Adipocyte (in vitro differentiated cells): Measurements from ENCODE around the gene CCDC78.

Experiments
- DNase-seq: peaks from one replicate; pipeline ENCODE4 v3.0.0-alpha.2; 2015; ENCODE audit warnings: low read depth
- H3K27me3 ChIP-seq: replicated peaks from 2 replicates; pipeline ENCODE4 v1.7.0; 2013; ENCODE audit warnings: mild to moderate bottlenecking, low read length, moderate library complexity; ENCODE audit not compliant: control insufficient read depth, insufficient read depth
- H3K36me3 ChIP-seq: 2 replicates; pipeline ENCODE4 v1.7.0; 2013; ENCODE audit warnings: low read length, mild to moderate bottlenecking, moderate library complexity; ENCODE audit not compliant: control insufficient read depth, insufficient read depth, severe bottlenecking
- H3K4me1 ChIP-seq: 2 replicates; pipeline ENCODE4 v1.7.0; 2013; ENCODE audit warnings: mild to moderate bottlenecking, low read length, moderate library complexity; ENCODE audit not compliant: control insufficient read depth, insufficient read depth
- H3K4me3 ChIP-seq: 2 replicates; pipeline ENCODE4 v1.7.0; 2013; ENCODE audit warnings: mild to moderate bottlenecking, low read length, moderate library complexity
- H3K9ac ChIP-seq: 2 replicates; pipeline ENCODE4 v1.7.0; 2013; ENCODE audit warnings: mild to moderate bottlenecking, low read length, moderate library complexity
- H3K9me3 ChIP-seq: 2 replicates; pipeline ENCODE4 v1.7.0; 2013; ENCODE audit warnings: mild to moderate bottlenecking, low read length, moderate library complexity; ENCODE audit not compliant: control insufficient read depth

Gene CCDC78

DNA sequence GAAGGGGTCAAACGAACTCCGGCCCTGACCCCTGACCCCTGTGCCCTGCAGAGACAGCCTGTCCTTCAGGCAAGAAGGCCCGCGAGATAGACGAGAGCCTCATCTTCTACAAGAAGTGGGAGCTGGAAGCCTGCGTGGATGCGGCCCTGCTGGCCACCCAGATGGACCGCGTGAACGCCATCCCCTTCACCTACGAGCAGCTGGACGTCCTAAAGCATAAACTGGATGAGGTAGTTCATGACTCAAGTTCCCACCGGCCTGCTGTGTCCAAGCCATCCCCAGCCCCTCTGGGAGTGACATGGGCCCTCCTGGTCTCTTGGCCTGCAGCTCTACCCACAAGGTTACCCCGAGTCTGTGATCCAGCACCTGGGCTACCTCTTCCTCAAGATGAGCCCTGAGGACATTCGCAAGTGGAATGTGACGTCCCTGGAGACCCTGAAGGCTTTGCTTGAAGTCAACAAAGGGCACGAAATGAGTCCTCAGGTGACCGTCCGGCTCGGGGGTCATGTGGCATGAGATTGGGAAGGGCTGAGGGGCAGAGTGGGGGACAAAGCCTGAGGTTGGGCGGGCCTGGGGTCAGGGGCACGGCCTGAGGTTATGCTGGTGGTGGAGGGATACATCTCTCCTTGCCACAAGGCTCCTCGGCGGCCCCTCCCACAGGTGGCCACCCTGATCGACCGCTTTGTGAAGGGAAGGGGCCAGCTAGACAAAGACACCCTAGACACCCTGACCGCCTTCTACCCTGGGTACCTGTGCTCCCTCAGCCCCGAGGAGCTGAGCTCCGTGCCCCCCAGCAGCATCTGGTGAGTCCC lies 40.0 kb upstream of the CCDC78 start:
- Histone ChIP-seq H3K9ac (no peak overlapping the region), H3K36me3 (no peaks in the 10 kb centered on the region), H3K27me3 (peaks cover 18% of the 10 kb centered on the region), H3K4me3 (no peak overlapping the region), H3K4me1 (no peaks in the 10 kb centered on the region), H3K9me3 (no peaks in the 10 kb centered on the region)
- DNase-seq = no peak

DNA sequence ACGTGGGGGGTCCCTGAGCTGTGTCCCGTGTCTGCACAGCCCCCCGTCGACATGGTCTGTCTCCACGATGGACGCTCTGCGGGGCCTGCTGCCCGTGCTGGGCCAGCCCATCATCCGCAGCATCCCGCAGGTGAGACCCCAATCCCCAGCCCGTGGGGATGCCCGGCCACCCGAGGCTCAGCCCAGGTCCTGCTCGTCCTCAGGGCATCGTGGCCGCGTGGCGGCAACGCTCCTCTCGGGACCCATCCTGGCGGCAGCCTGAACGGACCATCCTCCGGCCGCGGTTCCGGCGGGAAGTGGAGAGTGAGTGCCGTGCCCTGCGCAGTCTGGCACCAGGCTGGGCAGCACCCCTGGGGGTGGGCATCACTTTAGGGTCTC lies 39.2 kb upstream of the CCDC78 start:
- Histone ChIP-seq H3K4me1 (no peaks in the 10 kb centered on the region), H3K9ac (no peak overlapping the region), H3K4me3 (no peak overlapping the region), H3K9me3 (no peaks in the 10 kb centered on the region), H3K36me3 (no peaks in the 10 kb centered on the region), H3K27me3 (peaks cover 18% of the 10 kb centered on the region)
- DNase-seq = no peak

- Histone ChIP-seq H3K36me3 (no peaks in the 10 kb centered on the region), H3K4me3 (no peak overlapping the region), H3K4me1 (no peaks in the 10 kb centered on the region), H3K9ac (no peak overlapping the region), H3K27me3 (peaks cover 18% of the 10 kb centered on the region), H3K9me3 (no peaks in the 10 kb centered on the region)
- DNase-seq = no peak
Observed at GRCh38 chr16:764848-765487, 38.7 kb upstream of the CCDC78 start.

- DNase-seq = no peak
- no peaks in the 10 kb centered on the region for H3K4me1 ChIP-seq
- H3K9ac ChIP-seq = no peak overlapping the region
- H3K27me3 ChIP-seq = peaks cover 23% of the 10 kb centered on the region
- no peak overlapping the region for H3K4me3 ChIP-seq
- no peaks in the 10 kb centered on the region for H3K9me3 ChIP-seq
- no peaks in the 10 kb centered on the region for H3K36me3 ChIP-seq
Observed at GRCh38 chr16:764184-764750, 38.0 kb upstream of the CCDC78 start.

DNA sequence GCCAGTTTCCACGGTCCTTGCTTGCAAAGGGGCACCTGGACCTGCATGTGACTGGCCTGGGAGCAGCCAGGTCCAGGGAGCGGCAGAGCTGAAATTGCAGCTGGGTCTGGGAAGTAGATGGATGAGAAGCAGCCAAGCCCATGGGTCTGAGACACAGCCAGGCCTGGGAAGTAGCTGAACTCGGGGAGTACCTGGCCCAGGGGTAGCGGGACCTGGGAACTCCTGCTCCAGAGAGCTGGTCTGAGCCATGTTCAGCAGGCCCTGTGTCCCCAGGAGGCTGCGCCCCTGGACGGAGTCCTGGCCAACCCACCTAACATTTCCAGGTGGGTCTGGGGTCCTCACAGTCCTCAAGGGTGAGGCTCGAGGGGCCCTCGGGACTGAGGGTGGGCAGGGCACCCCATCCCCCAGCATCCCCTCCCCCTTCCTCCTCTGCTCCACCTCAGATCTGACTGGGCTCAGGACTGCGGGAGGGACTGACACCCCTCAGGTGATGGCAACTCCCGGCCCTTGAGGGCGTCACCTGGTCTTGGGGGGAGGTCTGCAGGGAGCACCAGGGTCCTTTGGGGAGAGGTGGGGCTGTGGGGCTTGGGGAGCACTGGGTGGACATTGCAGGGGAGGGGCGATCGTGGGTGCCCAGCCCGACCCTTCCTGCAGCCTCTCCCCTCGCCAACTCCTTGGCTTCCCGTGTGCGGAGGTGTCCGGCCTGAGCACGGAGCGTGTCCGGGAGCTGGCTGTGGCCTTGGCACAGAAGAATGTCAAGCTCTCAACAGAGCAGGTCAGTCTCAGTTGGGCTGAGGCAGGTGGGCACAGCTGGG lies 37.3 kb upstream of the CCDC78 start:
- H3K27me3 ChIP-seq = peaks cover 23% of the 10 kb centered on the region
- no peak overlapping the region for H3K9ac ChIP-seq
- no peaks in the 10 kb centered on the region for H3K36me3 ChIP-seq
- DNase-seq = no peak
- H3K4me1 ChIP-seq = no peaks in the 10 kb centered on the region
- no peaks in the 10 kb centered on the region for H3K9me3 ChIP-seq
- H3K4me3 ChIP-seq = no peak overlapping the region

GRCh38 chr16:762595-763268 lies 36.5 kb upstream of the CCDC78 start:
- no peaks in the 10 kb centered on the region for H3K36me3 ChIP-seq
- H3K4me3 ChIP-seq = no peak overlapping the region
- H3K27me3 ChIP-seq = peaks cover 23% of the 10 kb centered on the region
- H3K9me3 ChIP-seq = no peaks in the 10 kb centered on the region
- H3K4me1 ChIP-seq = no peaks in the 10 kb centered on the region
- H3K9ac ChIP-seq = no peak overlapping the region
- no peak for DNase-seq

DNA sequence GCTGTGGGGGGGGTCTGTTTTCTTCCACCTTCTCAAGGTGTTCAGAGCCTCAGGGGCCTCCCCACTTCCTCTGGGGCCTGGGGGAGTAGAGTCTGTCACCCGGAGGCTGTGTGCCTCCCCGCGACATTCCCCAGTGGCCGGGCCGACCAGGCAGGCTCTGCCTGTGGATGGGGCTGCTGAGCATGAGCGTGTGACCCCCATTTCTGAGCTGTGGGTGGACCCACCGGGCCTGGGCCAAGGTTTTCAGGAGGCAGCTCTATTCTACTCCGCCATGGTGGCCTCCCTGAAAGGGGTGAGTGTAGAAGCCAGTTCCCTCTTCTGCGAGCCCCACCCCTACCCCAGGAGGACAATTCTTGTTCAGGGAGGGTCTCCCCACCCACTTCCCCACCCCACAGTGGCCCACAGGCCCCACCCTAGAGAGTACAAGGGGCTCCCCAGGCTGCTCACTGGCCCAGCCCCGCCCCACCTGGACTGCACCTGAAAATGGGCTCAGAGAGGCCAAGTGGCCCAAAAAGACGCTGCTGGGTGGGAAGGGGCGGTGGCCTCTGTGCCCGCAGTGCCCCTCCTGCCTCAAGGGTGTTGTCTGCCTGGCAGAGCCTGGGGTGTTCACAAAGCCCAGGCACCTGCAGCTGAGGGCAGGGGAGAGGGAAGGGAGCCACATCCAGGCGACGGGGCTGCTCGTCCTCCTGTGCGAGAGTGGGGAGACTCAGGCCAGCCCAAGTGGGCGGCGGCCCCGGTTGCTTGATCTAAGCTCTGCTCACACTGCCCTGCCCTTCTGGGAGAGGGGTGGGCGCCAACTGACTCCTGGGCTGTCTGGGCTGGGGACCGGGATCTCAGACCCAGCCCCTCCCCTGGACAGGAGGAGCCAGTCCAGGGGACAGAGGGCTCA lies 35.6 kb upstream of the CCDC78 start:
- no peak for DNase-seq
- Histone ChIP-seq H3K36me3 (no peaks in the 10 kb centered on the region), H3K4me3 (no peak overlapping the region), H3K9ac (no peak overlapping the region), H3K4me1 (no peaks in the 10 kb centered on the region), H3K27me3 (peaks cover 23% of the 10 kb centered on the region), H3K9me3 (no peaks in the 10 kb centered on the region)

DNA sequence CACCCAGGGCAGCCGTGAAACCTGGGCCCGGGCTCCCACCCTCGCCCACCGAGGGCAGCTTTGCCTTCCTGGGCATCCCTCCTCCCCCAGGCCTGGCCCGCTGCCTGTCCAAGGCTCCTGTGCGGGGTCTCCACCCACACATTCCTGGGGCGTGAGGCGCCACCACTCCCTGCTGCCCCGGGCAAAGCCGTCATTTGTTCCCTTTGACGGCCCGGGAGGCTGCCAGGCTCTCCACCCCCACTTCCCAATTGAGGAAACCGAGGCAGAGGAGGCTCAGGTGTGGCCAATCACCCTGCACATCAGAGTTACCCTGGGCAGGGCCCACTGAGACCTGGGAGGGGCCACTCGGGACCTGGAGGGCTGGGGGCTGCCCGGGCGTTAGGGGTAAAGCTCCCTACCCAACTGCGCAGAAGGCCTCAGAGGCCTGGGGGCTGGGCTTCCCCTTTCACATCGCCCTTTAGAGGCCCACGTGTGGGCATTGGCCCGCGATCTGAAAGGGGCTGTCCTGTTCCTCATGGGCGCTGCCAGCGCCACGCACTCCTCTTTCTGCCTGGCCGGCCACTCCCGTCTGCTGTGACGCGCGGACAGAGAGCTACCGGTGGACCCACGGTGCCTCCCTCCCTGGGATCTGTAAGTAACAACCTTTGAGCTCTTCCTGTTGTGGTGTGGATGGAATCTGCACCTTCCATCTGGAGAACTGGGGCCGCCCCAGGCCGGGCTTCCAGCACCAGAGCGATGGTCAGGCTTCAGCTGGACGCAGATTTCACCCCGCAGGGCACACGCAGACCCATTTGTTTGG lies 34.5 kb upstream of the CCDC78 start, which contains the start of gene MSLN:
MSLN (plus strand) TSS at position 190 of the 799 bp plus-strand sequence. CDS start 1,947 bp downstream, outside the sequence.
- no peak for DNase-seq
- H3K9ac ChIP-seq = no peak within 1 kb of the TSS
- no peaks in the 10 kb centered on the region for H3K36me3 ChIP-seq
- H3K4me3 ChIP-seq = no peak within 1 kb of the TSS
- H3K4me1 ChIP-seq = no peaks in the 10 kb centered on the region
- peaks cover 25% of the 10 kb centered on the region for H3K27me3 ChIP-seq
- peaks cover 6% of the 10 kb centered on the region for H3K9me3 ChIP-seq

- peaks cover 6% of the 10 kb centered on the region for H3K9me3 ChIP-seq
- no peaks in the 10 kb centered on the region for H3K4me1 ChIP-seq
- no peaks in the 10 kb centered on the region for H3K36me3 ChIP-seq
- H3K27me3 ChIP-seq = peaks cover 28% of the 10 kb centered on the region
- H3K4me3 ChIP-seq = no peak overlapping the region
- no peak overlapping the region for H3K9ac ChIP-seq
- no peak for DNase-seq
Observed at GRCh38 chr16:760065-760464, 33.8 kb upstream of the CCDC78 start.
